RWPE2 (cell line): ENCODE data around the gene MAP1S.

Source experiments
- ATAC-seq: fragments of 200-7000 bp; cut with Tn5 transposase; 3 replicates; pipeline ENCODE4 v1.9.1; 2021; ENCODE audit warnings: low read depth
- DNase-seq: peaks from one replicate; pipeline ENCODE4 v3.0.0-alpha.2; 2020; ENCODE audit warnings: low spot score
- H3K27ac ChIP-seq: fragments of 450-650 bp; 2 replicates; pipeline ENCODE4 v1.5.1; 2017; ENCODE audit warnings: mild to moderate bottlenecking; ENCODE audit not compliant: poor library complexity, severe bottlenecking
- H3K27me3 ChIP-seq: fragments of 250-450 bp; sonication (Bioruptor Pico); 2 replicates; pipeline ENCODE4 v1.5.1; 2021; ENCODE audit warnings: mild to moderate bottlenecking, moderate library complexity; ENCODE audit not compliant: insufficient read depth, poor library complexity, severe bottlenecking
- H3K36me3 ChIP-seq: fragments of 250-450 bp; sonication (Bioruptor Pico); 2 replicates; pipeline ENCODE4 v1.5.1; 2020; ENCODE audit warnings: low read depth, mild to moderate bottlenecking, moderate library complexity
- H3K4me1 ChIP-seq: fragments of 250-450 bp; sonication (Bioruptor Pico); 2 replicates; pipeline ENCODE4 v1.5.1; 2021; ENCODE audit warnings: mild to moderate bottlenecking, moderate library complexity; ENCODE audit not compliant: insufficient read depth, poor library complexity, severe bottlenecking
- H3K4me3 ChIP-seq: fragments of 250-450 bp; sonication (Bioruptor Pico); 2 replicates; pipeline ENCODE4 v1.5.1; 2021; ENCODE audit warnings: mild to moderate bottlenecking, moderate library complexity; ENCODE audit not compliant: severe bottlenecking
- H3K9me3 ChIP-seq: fragments of 250-450 bp; sonication (Bioruptor Pico); 2 replicates; pipeline ENCODE4 v1.5.1; 2021; ENCODE audit warnings: mild to moderate bottlenecking, moderate library complexity; ENCODE audit not compliant: severe bottlenecking
- CTCF ChIP-seq: fragments of 450-650 bp; IDR thresholded peaks from one replicate; pipeline ENCODE4 v1.5.1; 2017; ENCODE audit warnings: mild to moderate bottlenecking, moderate library complexity; ENCODE audit not compliant: poor library complexity, severe bottlenecking

The MAP1S gene

GRCh38 chr19:17682273-17682672, 37.0 kb upstream of the MAP1S start:
- Histone ChIP-seq H3K27ac (no peak overlapping the region), H3K4me3 (no peak overlapping the region), H3K9me3 (no peaks in the 10 kb centered on the region), H3K27me3 (peaks cover 20% of the 10 kb centered on the region), H3K4me1 (no peaks in the 10 kb centered on the region), H3K36me3 (no peaks in the 10 kb centered on the region)
- TF ChIP-seq CTCF, result no peak
- no peak for DNase-seq
- no peak for ATAC-seq

GRCh38 chr19:17683078-17683477, 36.2 kb upstream of the MAP1S start:
- Histone ChIP-seq H3K27me3 (peaks cover 28% of the 10 kb centered on the region), H3K27ac (no peak overlapping the region), H3K9me3 (no peaks in the 10 kb centered on the region), H3K4me1 (no peaks in the 10 kb centered on the region), H3K36me3 (no peaks in the 10 kb centered on the region), H3K4me3 (no peak overlapping the region)
- TF ChIP-seq CTCF, result no peak
- no peak for DNase-seq
- ATAC-seq, result no peak

GRCh38 chr19:17684256-17684655, 35.0 kb upstream of the MAP1S start:
- Histone ChIP-seq H3K27ac (no peak overlapping the region), H3K4me3 (no peak overlapping the region), H3K9me3 (no peaks in the 10 kb centered on the region), H3K4me1 (no peaks in the 10 kb centered on the region), H3K27me3 (peaks cover 33% of the 10 kb centered on the region), H3K36me3 (no peaks in the 10 kb centered on the region)
- TF ChIP-seq CTCF, result no peak
- ATAC-seq (no peak), DNase-seq (no peak)

DNA sequence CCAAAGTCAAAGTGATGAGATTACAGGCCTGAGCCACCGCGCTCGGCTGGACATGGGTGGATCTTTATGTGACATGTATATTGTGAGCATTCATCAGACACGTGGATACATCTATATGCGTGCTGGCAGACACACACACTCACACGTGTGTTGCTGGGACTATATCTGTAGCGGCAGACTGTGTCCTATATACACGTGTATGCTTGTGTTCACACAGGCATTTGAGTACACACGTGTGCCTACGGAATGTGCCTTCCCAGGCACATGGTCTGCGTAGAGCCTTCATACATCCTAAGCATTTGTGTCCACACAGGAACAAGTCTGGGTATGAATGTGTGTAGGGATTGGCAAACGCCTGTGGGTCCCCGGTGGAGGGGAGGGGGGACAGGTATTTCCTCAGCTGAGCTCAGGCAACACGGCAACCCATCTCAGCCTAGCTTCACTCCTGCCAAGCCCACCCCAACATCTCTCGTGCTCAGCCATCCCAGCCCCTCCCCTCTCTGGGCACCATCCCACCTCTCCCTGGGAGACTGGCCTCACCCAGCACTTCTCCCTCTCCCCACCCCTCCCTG, 33.7 kb upstream of the MAP1S start:
- H3K27me3 ChIP-seq, result peaks cover 24% of the 10 kb centered on the region
- no peak for ATAC-seq

More for the DNA sequence above, 33.7 kb upstream of the MAP1S start:
- TF ChIP-seq CTCF, result no peak
- Histone ChIP-seq H3K4me1 (no peaks in the 10 kb centered on the region), H3K27ac (no peak overlapping the region), H3K36me3 (no peaks in the 10 kb centered on the region), H3K9me3 (no peaks in the 10 kb centered on the region), H3K4me3 (no peak overlapping the region)
- DNase-seq, result no peak
